SK-N-SH (cell line): ENCODE results near the gene SPEF2. TPM values are rescaled to one million over a fixed set of nuclear protein-coding genes. Genes with fewer than 3 reads are reported as not detected.

Source experiments
- CTCF ChIA-PET: fragments of 300-600, 350-600 bp; formaldehyde crosslinking; extraction: SDS; loops from one replicate; lab custom pipeline; 2021; lab: Yijun Ruan, JAX
- POLR2A ChIA-PET: fragments of 350-600 bp; sonication (Branson Sonifier 250); formaldehyde crosslinking; extraction: SDS; loops from one replicate; lab custom pipeline; 2020; ENCODE audit warnings: antibody characterized with exemption, inconsistent platforms; lab: Yijun Ruan, JAX
- DNase-seq: peaks from one replicate; pipeline ENCODE4 v3.0.0; 2012
- H2AFZ ChIP-seq: fragments of 200-600 bp; sonication (generic); 2 replicates; pipeline ENCODE4 v1.8.1; 2016; ENCODE audit warnings: antibody characterized with exemption, mild to moderate bottlenecking, low read depth
- H3F3A ChIP-seq: fragments of 200-600 bp; sonication (generic); replicated peaks from 2 replicates; pipeline ENCODE3; 2016; ENCODE audit warnings: antibody characterized with exemption, mild to moderate bottlenecking; ENCODE audit not compliant: insufficient read depth
- H3K27ac ChIP-seq, 2 experiments: fragments of 200-500 bp in 1 of 2; fragments of 200-600 bp in 1 of 2; sonication (Bioruptor generic) in 1 of 2; sonication (generic), shearing (Covaris generic) in 1 of 2; 2 replicates each; pipeline versions ENCODE4 v1.5.1 to v1.6.1; 2014 to 2016; ENCODE audit warnings: low read depth in 2 of 2, inconsistent platforms in 1 of 2, low read length in 1 of 2, mild to moderate bottlenecking in 1 of 2, mixed read lengths in 1 of 2
- H3K27me3 ChIP-seq: fragments of 200-600 bp; sonication (generic), shearing (Covaris generic); 2 replicates; pipeline ENCODE4 v1.6.1; 2016; ENCODE audit warnings: mixed run types; ENCODE audit not compliant: insufficient read depth
- H3K36me3 ChIP-seq, 2 experiments: fragments of 200-500 bp in 1 of 2; fragments of 200-600 bp in 1 of 2; sonication (Bioruptor generic) in 1 of 2; sonication (generic) in 1 of 2; replicated peaks in 1 of 2; 2 replicates each; pipeline versions ENCODE3 to v1.5.1; 2014 to 2016; ENCODE audit warnings: low read length in 1 of 2, mild to moderate bottlenecking in 1 of 2; ENCODE audit not compliant: insufficient read depth in 2 of 2, control insufficient read depth in 1 of 2
- H3K4me1 ChIP-seq, 2 experiments: fragments of 200-500 bp in 1 of 2; fragments of 200-600 bp in 1 of 2; sonication (Bioruptor generic) in 1 of 2; sonication (generic), shearing (Covaris generic) in 1 of 2; 2 replicates each; pipeline versions ENCODE4 v1.5.1 to v1.6.1; 2014 to 2016; ENCODE audit warnings: low read depth in 1 of 2, low read length in 1 of 2, mixed run types in 1 of 2; ENCODE audit not compliant: insufficient read depth in 2 of 2, control insufficient read depth in 1 of 2
- H3K4me2 ChIP-seq: fragments of 200-600 bp; sonication (generic), shearing (Covaris generic); 2 replicates; pipeline ENCODE4 v1.6.1; 2017; ENCODE audit warnings: mixed run types
- H3K4me3 ChIP-seq, 2 experiments: fragments of 200-500 bp in 1 of 2; fragments of 200-600 bp in 1 of 2; sonication (Bioruptor generic) in 1 of 2; sonication (generic), shearing (Covaris generic) in 1 of 2; 2 replicates each; pipeline versions ENCODE4 v1.5.1 to v1.8.1; 2014 to 2016; ENCODE audit warnings: low read depth in 2 of 2, inconsistent platforms in 1 of 2, low read length in 1 of 2, mild to moderate bottlenecking in 1 of 2, mixed read lengths in 1 of 2, moderate library complexity in 1 of 2
- H3K79me2 ChIP-seq: fragments of 200-600 bp; sonication (generic); 2 replicates; pipeline ENCODE4 v1.8.1; 2017; ENCODE audit warnings: mild to moderate bottlenecking; ENCODE audit not compliant: insufficient read depth
- H3K9ac ChIP-seq: fragments of 200-600 bp; sonication (generic); 2 replicates; pipeline ENCODE4 v1.6.1; 2017; ENCODE audit warnings: mixed run types
- H3K9me2 ChIP-seq: fragments of 200-600 bp; sonication (generic); 2 replicates; pipeline ENCODE4 v1.6.1; 2017; ENCODE audit warnings: mixed run types
- H3K9me3 ChIP-seq: fragments of 200-600 bp; sonication (generic); 2 replicates; pipeline ENCODE4 v1.6.1; 2017; ENCODE audit warnings: mixed run types, mild to moderate bottlenecking, moderate library complexity
- H4K20me1 ChIP-seq: fragments of 200-600 bp; sonication (generic); 2 replicates; pipeline ENCODE4 v1.6.1; 2017; ENCODE audit warnings: mild to moderate bottlenecking, mixed run types; ENCODE audit not compliant: insufficient read depth
- EZH2phosphoT487 ChIP-seq: fragments of 200-600 bp; sonication (generic); IDR thresholded peaks from 2 replicates; pipeline ENCODE4 v1.6.1; 2017; ENCODE audit warnings: low read depth, mixed run types, mild to moderate bottlenecking, antibody characterized with exemption, moderate library complexity, borderline replicate concordance
- FOXJ3 ChIP-seq: sonication (generic); formaldehyde crosslinking; IDR thresholded peaks from 2 replicates; pipeline ENCODE4 v1.5.1; 2020; ENCODE audit warnings: mild to moderate bottlenecking, missing genetic modification reagents
- FOXM1 ChIP-seq: IDR thresholded peaks from 2 replicates; pipeline ENCODE4 v1.4.0; 2012; ENCODE audit warnings: low read depth, mild to moderate bottlenecking
- GABPA ChIP-seq: IDR thresholded peaks from 2 replicates; pipeline ENCODE4 v1.4.0; 2012; ENCODE audit warnings: low read depth, mild to moderate bottlenecking
- JUND ChIP-seq: IDR thresholded peaks from 2 replicates; pipeline ENCODE4 v1.4.0; 2012
- MEF2A ChIP-seq: IDR thresholded peaks from 2 replicates; pipeline ENCODE4 v1.4.0; 2012; ENCODE audit warnings: low read depth, borderline replicate concordance
- MXI1 ChIP-seq: IDR thresholded peaks from 2 replicates; pipeline ENCODE4 v1.6.1; 2012; ENCODE audit warnings: mild to moderate bottlenecking, low read depth, low read length, improper control_type of control experiment
- NFIC ChIP-seq: IDR thresholded peaks from 2 replicates; pipeline ENCODE4 v1.4.0; 2012; ENCODE audit warnings: borderline replicate concordance
- NRF1 ChIP-seq: IDR thresholded peaks from 2 replicates; pipeline ENCODE4 v1.6.1; 2012; ENCODE audit warnings: low read depth, mild to moderate bottlenecking, low read length
- POLR2AphosphoS5 ChIP-seq: IDR thresholded peaks from 2 replicates; pipeline ENCODE4 v1.6.1; 2012; ENCODE audit warnings: low read depth, low read length
- RAD21 ChIP-seq: IDR thresholded peaks from 2 replicates; pipeline ENCODE4 v1.6.1; 2012; ENCODE audit warnings: mild to moderate bottlenecking, low read length
- RCOR1 ChIP-seq: fragments of 150-350 bp; IDR thresholded peaks from 2 replicates; pipeline ENCODE4 v1.6.1; 2017; ENCODE audit warnings: antibody characterized with exemption, low read length
- RFX5 ChIP-seq: IDR thresholded peaks from 2 replicates; pipeline ENCODE4 v1.6.1; 2012; ENCODE audit warnings: mild to moderate bottlenecking, improper control_type of control experiment, low read length
- SIN3A ChIP-seq: IDR thresholded peaks from 2 replicates; pipeline ENCODE4 v1.6.1; 2012; ENCODE audit warnings: low read depth, mild to moderate bottlenecking, low read length, moderate library complexity, borderline replicate concordance
- SMC3 ChIP-seq: IDR thresholded peaks from 2 replicates; pipeline ENCODE4 v1.6.1; 2012; ENCODE audit warnings: low read depth, low read length, improper control_type of control experiment
- TCF12 ChIP-seq: IDR thresholded peaks from 2 replicates; pipeline ENCODE4 v1.4.0; 2012
- YY1 ChIP-seq: IDR thresholded peaks from 2 replicates; pipeline ENCODE4 v1.4.0; 2012; ENCODE audit warnings: low read depth, mild to moderate bottlenecking
- polyA plus RNA-seq, 3 experiments: library from polyadenylated mRNA; depleted of rRNA; stranded (reverse); fragments of >200 nt; gene quantifications; 2 replicates each; pipeline ENCODE4 v1.2.3, GENCODE V29; 2012
- TF ChIP-seq, protein P1 (sequence below): IDR thresholded peaks from 2 replicates; pipeline ENCODE4; 2012
- TF ChIP-seq, protein P2 (sequence below): fragments of 150-350 bp; IDR thresholded peaks from 2 replicates; pipeline ENCODE4 v1.6.1; 2017; ENCODE audit warnings: antibody characterized with exemption, low read length, low read depth, borderline replicate concordance
- TF ChIP-seq, protein P3 (sequence below): IDR thresholded peaks from 2 replicates; pipeline ENCODE4 v1.6.1; 2012; ENCODE audit warnings: mild to moderate bottlenecking, low read depth, low read length, moderate library complexity

The SPEF2 gene
- polyA plus RNA-seq, 1 of the 3 experiments (the other 2 are of a cell fraction), result 1.6 TPM

DNA sequence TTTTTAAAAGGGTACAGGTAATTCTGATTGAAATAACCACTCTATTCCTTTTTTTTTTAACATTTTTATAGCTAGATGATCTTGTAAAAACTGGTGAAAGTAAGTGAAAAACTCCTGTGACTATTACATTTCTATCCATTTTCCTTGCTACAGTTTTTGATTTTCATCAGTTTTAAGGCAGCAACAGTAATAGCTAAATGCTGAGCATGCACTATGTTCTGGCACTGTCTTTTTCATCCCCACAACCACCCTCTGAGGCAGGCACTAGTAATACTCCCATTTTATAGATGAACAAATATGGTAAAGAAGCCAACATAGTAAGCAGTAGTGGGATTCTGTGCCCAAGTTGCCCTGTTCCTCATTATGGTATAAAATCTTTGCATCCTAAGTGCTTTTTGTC is 126.0 kb downstream of the SPEF2 start:
- no peak overlapping the region for H3K4me3 ChIP-seq
- H3K4me2 ChIP-seq, result no peak overlapping the region
- POLR2A ChIA-PET, result no interaction called here
- H3K9me2 ChIP-seq, result no peaks in the 10 kb centered on the region
- H3K4me1 ChIP-seq, result no peaks in the 10 kb centered on the region
- CTCF ChIA-PET, result no interaction called here
- H3K9ac ChIP-seq, result no peak overlapping the region
- TF ChIP-seq, protein P1, sequence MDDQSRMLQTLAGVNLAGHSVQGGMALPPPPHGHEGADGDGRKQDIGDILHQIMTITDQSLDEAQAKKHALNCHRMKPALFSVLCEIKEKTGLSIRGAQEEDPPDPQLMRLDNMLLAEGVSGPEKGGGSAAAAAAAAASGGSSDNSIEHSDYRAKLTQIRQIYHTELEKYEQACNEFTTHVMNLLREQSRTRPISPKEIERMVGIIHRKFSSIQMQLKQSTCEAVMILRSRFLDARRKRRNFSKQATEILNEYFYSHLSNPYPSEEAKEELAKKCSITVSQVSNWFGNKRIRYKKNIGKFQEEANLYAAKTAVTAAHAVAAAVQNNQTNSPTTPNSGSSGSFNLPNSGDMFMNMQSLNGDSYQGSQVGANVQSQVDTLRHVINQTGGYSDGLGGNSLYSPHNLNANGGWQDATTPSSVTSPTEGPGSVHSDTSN, result no peak
- TF ChIP-seq YY1 (no peak), GABPA (no peak), RFX5 (no peak), SMC3 (no peak), MEF2A (no peak), RAD21 (no peak), RCOR1 (no peak), SIN3A (no peak), FOXJ3 (no peak), NRF1 (no peak), NFIC (no peak), EZH2phosphoT487 (no peak), POLR2AphosphoS5 (no peak), FOXM1 (no peak), JUND (no peak), TCF12 (no peak), MXI1 (no peak)
- TF ChIP-seq, protein P2, sequence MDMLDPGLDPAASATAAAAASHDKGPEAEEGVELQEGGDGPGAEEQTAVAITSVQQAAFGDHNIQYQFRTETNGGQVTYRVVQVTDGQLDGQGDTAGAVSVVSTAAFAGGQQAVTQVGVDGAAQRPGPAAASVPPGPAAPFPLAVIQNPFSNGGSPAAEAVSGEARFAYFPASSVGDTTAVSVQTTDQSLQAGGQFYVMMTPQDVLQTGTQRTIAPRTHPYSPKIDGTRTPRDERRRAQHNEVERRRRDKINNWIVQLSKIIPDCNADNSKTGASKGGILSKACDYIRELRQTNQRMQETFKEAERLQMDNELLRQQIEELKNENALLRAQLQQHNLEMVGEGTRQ, result no peak
- TF ChIP-seq, protein P3, sequence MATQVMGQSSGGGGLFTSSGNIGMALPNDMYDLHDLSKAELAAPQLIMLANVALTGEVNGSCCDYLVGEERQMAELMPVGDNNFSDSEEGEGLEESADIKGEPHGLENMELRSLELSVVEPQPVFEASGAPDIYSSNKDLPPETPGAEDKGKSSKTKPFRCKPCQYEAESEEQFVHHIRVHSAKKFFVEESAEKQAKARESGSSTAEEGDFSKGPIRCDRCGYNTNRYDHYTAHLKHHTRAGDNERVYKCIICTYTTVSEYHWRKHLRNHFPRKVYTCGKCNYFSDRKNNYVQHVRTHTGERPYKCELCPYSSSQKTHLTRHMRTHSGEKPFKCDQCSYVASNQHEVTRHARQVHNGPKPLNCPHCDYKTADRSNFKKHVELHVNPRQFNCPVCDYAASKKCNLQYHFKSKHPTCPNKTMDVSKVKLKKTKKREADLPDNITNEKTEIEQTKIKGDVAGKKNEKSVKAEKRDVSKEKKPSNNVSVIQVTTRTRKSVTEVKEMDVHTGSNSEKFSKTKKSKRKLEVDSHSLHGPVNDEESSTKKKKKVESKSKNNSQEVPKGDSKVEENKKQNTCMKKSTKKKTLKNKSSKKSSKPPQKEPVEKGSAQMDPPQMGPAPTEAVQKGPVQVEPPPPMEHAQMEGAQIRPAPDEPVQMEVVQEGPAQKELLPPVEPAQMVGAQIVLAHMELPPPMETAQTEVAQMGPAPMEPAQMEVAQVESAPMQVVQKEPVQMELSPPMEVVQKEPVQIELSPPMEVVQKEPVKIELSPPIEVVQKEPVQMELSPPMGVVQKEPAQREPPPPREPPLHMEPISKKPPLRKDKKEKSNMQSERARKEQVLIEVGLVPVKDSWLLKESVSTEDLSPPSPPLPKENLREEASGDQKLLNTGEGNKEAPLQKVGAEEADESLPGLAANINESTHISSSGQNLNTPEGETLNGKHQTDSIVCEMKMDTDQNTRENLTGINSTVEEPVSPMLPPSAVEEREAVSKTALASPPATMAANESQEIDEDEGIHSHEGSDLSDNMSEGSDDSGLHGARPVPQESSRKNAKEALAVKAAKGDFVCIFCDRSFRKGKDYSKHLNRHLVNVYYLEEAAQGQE, result no peak
- no peaks in the 10 kb centered on the region for H3K27me3 ChIP-seq
- H3K79me2 ChIP-seq, result no peaks in the 10 kb centered on the region
- no peaks in the 10 kb centered on the region for H3K9me3 ChIP-seq
- no peaks in the 10 kb centered on the region for H3F3A ChIP-seq
- no peaks in the 10 kb centered on the region for H4K20me1 ChIP-seq
- no peaks in the 10 kb centered on the region for H3K36me3 ChIP-seq
- H3K27ac ChIP-seq, result no peak overlapping the region
- DNase-seq, result no peak
- no peak overlapping the region for H2AFZ ChIP-seq
